OCI-LY3 (cell line): ENCODE results near the gene AK2.

Experiments
- EZH2phosphoT487 ChIP-seq: fragments of 200-600 bp; shearing (Covaris generic); IDR thresholded peaks from 2 replicates; pipeline ENCODE4 v1.6.1; 2018; ENCODE audit warnings: antibody characterized with exemption, mixed run types, low read depth
- TF ChIP-seq, protein P1 (sequence below): fragments of 200-600, 300-600 bp; sonication (generic); IDR thresholded peaks from 2 replicates; pipeline ENCODE4 v1.5.1; 2014; ENCODE audit warnings: antibody characterized with exemption, low read length, low read depth

- TF ChIP-seq, protein P1, sequence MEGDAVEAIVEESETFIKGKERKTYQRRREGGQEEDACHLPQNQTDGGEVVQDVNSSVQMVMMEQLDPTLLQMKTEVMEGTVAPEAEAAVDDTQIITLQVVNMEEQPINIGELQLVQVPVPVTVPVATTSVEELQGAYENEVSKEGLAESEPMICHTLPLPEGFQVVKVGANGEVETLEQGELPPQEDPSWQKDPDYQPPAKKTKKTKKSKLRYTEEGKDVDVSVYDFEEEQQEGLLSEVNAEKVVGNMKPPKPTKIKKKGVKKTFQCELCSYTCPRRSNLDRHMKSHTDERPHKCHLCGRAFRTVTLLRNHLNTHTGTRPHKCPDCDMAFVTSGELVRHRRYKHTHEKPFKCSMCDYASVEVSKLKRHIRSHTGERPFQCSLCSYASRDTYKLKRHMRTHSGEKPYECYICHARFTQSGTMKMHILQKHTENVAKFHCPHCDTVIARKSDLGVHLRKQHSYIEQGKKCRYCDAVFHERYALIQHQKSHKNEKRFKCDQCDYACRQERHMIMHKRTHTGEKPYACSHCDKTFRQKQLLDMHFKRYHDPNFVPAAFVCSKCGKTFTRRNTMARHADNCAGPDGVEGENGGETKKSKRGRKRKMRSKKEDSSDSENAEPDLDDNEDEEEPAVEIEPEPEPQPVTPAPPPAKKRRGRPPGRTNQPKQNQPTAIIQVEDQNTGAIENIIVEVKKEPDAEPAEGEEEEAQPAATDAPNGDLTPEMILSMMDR: no peak
- no peak for TF ChIP-seq EZH2phosphoT487
These were observed 25.2 kb upstream of the AK2 start for GRCh38 chr1:33061834-33062233.
